ENCODE data around the gene DAW1.
"Not testable (repeated sequence)": the region's sequence is repeated elsewhere in the genome, so short reads cannot be mapped to it uniquely, and the experiment has no call there.

DAW1 gene, protein sequence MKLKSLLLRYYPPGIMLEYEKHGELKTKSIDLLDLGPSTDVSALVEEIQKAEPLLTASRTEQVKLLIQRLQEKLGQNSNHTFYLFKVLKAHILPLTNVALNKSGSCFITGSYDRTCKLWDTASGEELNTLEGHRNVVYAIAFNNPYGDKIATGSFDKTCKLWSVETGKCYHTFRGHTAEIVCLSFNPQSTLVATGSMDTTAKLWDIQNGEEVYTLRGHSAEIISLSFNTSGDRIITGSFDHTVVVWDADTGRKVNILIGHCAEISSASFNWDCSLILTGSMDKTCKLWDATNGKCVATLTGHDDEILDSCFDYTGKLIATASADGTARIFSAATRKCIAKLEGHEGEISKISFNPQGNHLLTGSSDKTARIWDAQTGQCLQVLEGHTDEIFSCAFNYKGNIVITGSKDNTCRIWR

DNA sequence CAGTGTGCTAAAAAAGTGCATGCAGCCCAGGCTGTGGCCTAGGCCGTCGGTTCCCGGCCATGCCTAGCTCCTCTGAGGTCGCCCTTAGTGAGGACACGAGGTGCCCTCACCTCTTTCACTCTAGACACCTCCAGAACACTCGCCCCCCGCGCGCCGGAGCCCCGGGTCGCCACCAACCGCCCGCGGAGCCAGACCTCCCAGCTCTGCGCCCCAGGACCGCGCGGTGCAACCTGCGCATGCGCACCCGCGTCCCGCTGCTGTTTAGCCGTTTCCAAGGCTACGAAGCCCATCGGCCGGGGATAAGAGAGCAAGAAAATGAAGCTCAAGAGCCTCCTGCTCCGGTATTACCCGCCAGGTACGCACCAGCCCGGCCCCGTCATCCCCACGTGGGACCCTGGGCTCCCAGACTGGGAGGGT, at the start of gene DAW1:
DAW1 (plus strand) TSS at position 257 of the 417 bp plus-strand sequence; CDS start at position 316, 59 bp downstream.
- DNase-seq (ENCODE audit: low read depth): peak; percentile 43

DNA sequence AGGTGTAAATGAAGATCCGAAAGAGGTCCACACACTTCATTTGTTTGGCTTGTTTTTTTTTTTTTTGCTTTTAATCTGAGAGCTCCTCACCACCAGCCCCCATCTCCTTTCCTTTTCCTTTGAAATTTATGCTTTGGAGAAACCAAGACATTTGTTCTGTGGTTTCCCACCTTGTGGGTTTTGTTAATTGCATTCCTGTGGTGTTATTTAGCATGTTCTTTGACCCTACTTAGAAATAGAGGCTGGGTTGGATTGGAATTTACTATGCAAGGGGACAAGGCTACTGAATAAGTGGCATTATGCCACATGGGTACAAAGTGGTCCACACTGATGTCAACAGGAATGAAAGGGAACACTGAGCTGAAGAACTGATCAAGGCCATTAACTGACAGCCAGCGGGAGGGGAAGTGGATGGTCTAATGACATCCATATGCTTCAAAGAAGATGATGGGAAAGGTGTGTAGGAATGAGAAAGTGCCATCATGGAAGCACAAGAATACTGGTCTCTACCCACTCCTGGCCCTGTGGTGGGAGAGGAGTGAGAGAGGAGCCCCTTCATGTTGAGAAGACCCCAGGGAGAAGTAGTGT, 48.9 kb upstream of the DAW1 start:
- no peak for DNase-seq (ENCODE audit: low read depth)

DNA sequence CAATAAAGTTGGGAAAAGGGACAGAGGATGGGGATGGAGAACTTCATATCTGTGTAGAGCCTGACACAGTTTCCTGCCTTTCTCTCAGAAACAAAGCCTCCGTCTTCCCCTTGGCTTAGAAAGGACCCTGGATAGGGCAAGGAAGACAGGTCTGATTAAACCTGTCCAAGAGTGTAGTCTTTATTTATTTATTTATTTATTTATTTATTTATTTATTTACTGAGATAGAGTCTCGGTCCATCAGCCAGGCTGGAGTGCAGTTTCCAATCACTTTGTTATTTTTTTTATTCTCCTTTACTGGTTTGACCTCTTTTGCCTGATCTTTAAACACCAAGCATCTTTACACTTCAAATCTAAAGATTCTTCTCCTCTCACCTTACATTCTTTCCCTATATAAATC, 47.5 kb upstream of the DAW1 start:
- DNase-seq (ENCODE audit: low read depth): no peak

DNA sequence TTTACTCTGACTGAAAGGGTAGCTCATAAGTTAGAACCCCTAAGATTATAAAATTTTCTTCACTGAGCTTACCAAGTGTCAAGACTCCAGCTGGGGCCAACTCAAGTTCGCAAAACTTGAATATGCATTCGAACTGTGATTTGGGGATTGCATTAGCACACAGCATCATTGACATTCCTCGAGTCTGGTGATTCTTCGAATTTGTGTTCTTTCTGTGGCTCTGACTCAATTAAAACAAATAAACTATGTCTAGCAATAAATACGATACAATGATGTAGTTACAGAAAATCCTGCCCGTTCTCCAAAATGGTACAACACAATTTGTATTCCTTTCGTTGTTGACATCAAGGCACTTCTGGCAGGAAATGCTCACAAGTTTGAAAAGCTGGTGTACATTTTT, 46.7 kb upstream of the DAW1 start:
- no peak for DNase-seq (ENCODE audit: low read depth)

DNA sequence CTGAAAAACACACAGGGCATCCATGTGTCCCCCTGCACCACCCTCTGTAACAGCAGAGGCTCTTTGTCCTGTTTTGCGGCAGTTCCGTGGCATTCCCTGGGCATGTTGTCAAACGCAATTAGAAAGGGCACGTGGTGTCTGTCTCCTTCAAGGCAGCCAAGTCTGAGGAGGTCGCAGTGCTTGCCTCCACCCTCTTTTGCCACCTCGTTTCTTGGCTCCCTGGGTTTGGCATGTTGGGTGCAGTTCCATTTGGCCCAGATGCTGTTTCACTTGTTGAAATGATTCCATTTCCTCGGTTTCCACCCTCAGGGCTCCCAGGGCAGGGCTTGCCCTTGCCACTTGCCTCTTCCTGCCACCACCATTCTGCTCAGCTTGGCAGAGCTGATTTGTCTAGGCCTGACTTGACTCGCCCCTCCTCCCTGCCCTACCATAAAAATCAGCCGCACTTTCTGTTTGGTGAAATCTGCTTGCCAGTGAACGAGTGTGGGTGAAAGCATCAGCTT, 45.4 kb upstream of the DAW1 start:
- DNase-seq (ENCODE audit: low read depth): no peak

DNA sequence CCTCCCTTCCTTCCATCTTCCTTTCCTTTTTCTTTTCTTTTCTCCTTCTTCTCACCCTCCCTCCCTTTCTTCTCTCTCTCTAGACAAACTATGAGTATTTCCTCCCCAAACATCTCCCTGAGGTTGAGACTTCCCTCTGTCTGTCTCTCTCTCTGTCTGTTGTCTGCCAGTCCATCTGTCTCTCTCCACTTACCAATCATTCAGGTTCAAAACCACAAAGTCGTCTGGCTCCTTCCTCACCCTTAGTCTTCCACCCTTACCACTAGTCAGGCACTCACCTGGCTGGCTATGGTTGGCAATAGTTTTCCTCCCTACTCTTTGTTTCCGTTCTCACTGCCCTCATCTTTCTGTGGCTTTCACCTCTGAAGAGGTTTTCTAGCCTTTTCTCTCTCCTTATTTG, 44.9 kb upstream of the DAW1 start:
- no peak for DNase-seq (ENCODE audit: low read depth)

DNA sequence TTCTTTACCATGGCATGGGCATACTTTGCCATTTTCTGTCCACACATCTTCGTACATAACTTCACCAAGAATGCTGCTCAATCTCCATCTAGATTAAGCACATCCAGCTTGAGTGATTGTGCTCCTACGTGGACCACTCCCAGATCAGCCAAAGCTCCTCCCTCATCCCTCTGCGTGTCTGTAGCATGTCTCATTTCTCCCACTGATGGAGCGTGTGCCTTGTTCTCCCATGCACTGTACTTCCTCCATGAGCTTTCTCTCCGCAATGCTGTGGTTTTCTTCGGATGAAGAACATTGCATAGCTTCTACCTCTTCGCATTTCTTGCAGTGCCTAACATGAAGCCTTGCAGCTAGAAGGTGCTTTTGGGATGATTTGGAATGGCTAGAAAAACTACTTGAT, 44.3 kb upstream of the DAW1 start:
- DNase-seq (ENCODE audit: low read depth): no peak

DNA sequence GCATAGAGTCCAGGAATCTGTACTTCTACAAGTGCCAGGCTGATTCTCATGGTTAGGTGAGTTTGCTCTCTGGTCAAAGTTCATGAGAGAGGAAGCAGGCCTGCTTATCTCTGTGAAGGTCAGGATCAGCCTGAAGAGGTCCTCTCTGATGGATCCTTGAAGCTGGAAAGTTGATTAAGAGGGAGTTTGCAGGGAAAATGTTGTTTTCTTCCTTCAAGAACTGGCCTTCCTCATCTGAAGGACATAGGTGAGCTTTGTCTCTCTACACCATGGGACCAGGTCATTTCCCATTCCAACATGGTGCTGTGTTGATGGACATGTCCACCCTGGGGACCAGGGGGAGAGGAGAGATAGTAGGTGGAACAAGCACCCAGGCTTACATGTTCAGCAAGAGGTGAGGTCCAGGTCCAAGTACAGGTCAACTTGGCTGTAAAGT, 42.9 kb upstream of the DAW1 start:
- no peak for DNase-seq (ENCODE audit: low read depth)

DNA sequence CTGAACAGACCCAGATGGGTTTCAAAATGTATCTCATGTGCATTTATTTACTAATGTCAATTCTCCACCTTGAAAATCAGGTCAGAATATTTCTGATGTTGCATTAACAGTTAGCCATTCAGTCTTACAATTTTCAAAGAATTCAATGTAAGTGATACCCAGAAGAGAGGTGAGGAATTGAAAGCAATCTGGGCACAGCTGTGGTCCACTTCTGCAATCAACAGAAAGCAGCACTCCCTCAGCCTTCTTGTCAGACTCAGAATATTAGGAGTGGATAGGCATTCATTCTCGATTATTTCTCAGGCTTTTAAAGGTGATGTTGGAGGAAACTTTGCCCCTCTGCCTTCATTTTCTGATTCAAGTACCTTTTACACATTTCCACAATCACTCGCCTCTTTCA, 42.1 kb upstream of the DAW1 start:
- DNase-seq (ENCODE audit: low read depth): no peak

DNA sequence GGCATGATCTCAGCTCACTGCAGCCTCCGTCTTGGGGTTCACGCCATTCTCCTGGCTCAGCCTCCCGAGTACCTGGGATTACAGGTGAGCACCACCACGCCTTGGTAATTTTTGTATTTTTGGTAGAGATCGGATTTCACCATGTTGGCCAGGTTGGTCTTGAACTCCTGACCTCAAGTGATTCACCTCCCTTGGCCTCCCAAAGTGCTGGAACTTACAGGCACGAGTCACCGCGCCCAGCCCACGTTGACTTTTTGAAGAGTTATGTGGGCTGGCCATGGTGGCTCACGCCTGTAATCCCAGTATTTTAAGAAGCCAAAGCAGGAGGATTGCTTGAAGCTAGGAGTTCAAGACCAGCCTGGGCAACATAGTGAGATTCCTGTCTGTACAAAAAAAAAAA, 37.0 kb upstream of the DAW1 start:
- no peak for DNase-seq (ENCODE audit: low read depth)

DNA sequence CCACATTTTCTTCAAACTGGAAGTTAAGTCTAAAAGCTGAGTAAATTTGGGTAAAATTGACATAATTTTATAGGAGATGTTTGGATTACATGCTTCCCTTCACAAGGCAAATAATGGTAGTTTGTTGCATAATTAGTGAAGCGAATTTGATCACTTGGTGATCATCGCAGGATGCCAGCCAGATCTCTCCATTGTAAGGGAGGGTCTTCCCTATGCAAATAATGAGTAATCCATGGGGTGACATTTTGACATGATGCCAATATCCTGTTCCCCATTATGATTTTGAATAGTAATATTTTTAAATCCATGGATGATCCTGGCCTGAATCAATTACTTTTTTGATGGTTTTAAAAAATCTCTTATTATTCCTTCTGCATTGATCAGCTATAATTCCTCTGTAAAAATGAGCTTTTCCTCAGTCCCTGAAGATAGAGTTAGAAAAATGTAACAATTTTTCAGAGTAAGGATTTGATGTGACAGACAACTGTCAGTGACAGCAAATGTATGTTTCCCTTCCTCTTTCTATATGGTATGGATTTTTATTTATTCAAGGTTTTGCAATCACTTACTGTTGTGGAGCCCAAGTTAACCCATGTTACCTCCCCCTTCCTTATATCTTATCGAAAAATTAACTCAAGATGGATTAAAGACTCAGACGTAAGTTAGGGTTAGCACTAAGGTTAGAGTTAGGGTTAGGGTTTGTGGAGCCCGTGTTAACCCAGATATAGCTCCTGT, 36.3 kb upstream of the DAW1 start:
- no peak for DNase-seq (ENCODE audit: low read depth)

DNA sequence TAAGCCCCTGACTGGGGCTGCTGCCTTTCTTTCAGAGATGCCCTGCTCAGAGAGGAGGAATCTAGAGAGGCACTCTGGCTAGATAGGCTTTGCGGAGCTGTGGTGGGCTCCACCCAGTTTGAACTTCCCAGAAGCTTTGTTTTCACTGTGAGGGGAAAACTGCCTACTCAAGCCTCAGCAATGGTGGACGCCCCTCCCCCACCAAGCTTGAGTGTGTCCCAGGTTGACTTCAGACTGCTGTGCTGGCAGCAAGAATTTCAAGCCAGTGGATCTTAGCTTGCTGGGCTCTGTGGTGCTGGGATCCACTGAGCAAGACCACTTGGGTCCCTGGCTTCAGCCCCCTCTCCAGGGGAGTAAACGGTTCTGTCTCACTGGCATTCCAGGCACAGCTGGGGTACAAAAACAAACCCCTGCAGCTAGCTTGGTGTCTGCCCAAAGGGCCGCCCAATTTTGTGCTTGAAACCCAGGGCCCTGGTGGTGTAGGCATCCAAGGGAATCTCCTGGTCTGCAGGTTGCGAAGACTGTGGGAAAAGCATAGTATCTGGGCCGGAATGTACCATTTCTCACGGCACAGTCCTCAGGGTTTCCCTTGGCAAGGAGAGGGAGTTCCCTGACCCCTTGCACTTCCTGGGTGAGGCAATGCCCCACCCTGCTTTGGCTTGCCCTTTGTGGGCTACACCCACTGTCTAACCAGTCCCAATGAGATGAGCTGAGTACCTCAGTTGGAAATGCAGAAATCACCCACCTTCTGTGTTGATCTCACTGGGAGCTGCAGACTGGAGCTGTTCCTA, 31.9 kb upstream of the DAW1 start:
- not testable (repeated sequence) for DNase-seq (ENCODE audit: low read depth)

DNA sequence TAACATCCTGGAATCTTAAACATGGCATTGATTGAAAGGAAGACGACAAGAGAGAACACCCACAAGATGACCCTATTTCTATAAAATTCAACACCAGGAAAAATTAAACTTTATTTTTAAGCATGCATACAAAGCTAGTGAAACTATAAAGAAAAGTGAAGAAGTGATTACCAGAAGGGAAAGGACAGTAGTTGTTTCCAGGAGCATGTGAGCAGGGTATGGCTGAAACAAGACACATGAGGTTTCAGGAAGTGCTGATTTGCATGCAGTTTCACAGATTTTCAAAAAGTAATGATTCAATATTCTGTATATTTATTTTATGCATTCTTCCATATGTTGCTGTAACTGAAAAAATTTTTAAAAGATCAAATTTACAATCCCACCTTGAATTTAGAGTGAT, 24.6 kb upstream of the DAW1 start:
- no peak for DNase-seq (ENCODE audit: low read depth)

DNA sequence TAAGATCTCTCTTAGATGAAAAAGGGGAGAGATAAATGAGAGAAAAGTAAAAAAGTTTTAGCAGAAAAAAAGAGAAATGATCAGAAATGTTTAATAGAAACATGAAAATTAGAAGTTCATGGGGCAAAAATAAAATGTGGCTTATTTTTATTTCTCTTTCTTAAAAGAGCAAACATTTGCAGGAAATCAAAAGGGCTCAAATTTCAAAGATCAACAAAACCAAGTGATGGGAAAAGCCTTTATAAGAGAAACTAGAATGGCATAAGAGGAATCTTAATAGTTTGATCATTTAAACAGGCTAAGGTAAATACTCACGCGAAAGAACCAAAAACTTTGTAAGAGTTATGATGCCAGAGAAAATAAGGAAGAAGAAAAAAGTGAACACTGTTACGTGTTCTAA, 23.3 kb upstream of the DAW1 start:
- no peak for DNase-seq (ENCODE audit: low read depth)

DNA sequence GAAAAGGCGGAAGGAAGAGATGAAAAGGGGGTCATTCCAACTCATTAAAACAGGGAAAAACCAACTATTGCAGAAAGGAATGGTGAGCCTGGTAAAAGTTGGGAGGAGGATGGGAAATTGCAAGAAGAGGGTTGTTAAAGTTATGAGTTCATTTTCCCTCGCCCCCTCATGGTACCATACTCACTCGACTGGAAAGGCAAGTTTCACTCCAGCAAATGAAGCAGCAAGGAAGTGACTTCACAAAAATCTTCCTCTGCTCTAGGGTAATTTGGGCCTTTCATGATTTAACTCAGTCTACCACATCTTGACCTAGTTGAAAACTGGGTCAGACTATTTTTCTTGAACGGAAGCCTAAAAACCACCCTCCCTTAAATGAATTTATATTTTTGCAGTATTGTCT, 22.8 kb upstream of the DAW1 start:
- DNase-seq (ENCODE audit: low read depth): no peak

DNA sequence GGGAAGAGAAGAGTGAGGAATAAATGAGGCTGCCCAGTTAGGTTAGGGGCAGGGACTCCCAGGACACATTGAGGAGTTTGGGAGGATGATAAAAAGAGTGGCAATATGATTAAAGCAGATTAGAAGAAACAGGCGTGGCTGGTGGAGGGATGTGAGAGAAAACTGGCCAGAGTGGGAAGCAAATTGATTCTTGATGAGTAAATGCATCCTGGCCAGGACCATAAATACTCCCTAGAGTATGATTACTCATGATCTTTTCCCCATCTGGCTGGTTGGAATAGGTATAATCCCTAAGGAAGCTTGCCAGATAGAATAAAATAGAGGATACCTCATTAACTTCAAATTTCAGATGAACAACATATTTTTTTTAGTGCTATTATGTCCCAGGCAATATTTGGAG, 21.5 kb upstream of the DAW1 start:
- DNase-seq (ENCODE audit: low read depth): no peak

DNA sequence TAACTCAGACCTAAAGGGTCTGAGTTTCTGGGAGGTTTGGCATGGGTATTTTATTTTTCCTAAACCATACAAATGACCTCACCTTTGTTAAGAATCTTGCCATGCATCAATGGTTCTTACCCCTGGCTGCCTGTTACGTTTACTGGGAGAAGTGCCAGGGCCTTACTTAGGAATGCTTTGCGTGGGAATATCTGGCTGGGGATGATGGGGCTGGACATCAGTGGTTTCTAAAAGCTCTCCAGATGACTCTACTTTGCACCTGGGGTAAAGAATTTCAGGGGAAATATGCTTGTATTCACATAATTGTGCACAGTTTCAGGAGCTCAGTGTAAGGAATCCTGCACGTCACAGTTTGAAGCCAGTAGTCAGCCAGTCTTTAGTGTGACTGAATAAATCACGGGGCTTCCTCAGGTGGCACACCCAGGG, 18.2 kb upstream of the DAW1 start:
- no peak for DNase-seq (ENCODE audit: low read depth)

DNA sequence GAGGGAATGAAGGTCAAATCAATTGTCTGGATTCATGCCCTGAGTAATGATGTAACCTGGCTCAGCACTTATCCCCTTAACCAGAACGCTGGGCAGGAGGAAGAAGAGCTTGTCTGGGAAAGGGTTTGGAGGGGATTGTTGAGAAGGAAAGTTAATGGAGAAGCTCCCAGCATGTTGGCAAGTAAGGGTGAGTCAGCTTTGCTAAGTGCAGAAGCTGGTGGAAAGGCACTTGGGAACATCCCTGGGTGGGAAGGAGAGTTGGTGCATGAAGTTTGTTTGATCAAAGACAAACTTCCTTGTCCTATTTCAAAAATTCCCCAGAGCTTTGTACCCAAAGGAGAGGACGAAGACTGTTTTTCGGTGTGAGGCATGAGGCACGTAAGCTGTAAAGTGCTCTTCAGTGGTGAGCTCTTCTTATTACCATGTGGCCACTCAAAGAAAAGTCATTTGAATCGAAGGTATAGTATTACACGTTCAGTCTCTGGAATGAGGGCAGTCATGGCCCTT, 17.6 kb upstream of the DAW1 start:
- no peak for DNase-seq (ENCODE audit: low read depth)

DNA sequence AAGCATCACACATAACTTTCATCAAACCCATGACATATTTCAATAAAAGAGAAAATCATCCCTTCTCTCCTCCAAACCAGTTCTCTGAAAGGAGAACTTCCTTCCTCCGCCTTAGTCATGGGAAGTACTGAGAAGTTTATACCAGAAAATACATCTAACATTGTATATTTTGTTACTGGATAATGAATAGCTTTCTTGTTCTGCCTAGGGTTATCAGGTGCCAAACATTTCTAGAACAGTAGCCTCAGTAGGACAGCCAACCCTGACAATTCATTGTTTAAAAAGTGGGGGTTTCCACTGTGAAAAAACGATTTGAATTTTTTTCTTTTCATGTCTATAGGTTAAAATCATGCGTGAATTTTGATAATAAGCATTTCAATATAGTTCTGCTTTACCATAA, 16.0 kb upstream of the DAW1 start:
- no peak for DNase-seq (ENCODE audit: low read depth)

DNA sequence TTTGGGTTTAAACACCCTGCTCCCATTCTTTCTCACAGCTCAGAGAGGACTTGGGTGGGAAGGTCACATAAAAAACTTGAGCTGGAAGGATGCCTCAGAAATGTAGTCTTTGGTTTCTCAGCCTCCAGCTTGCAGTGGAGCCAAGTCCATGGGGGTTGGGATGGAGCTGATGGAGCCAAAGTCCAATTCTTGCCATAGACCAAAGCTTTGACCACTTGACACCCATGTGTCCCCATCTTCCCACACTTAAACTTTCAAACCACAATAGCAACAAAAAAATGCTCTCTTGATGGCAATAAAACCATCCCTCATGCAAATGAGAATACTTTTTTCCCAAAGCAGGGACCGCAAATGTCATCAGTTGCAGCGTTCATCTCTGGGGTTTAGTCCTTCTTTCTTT, 14.7 kb upstream of the DAW1 start:
- no peak for DNase-seq (ENCODE audit: low read depth)

DNA sequence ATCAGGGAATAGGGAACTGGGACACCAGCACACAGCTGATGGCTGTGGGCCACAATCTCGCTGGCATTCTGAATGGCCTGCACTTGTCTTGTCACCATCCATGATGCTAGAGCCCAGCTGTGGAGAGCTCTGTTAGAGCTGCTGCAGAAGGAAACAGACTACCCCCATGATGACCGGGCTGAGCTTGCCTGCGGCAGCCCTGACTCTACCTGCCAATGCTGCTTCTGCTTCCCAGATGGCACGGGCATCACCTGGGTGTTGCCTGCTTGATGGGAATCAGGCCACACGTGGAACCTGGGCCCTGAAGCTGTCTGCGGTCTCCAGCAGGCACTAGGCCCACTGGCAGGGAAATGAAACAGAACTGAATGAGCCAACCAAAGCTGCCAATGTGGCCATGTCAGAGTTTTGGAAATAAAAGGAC, 11.2 kb upstream of the DAW1 start:
- no peak for DNase-seq (ENCODE audit: low read depth)

DNA sequence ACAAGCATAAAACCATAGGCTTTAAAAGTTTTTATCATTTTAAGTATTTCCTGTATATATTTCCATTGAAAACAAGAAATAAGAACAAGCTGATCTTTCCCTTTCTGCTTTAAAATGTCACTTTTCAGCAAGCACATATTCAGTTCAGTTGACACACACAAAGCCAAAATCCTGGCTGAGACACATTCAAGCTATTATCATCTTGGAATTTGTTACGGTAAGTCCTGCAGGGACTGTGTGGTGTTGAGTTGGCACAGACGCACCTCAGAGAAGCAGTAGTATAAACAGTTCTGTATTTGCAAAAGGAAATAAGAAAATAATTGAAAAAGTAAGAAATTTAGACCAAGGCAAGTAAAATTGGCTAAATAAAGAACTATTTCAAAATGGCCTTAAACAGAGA, 10.4 kb upstream of the DAW1 start:
- DNase-seq (ENCODE audit: low read depth): no peak

Measured in activated T-cell treated with anti-CD3 and anti-CD28 coated beads for 48 hours (primary cell).